Keratinocyte (primary cell): Measurements from ENCODE around the gene USP47.

ENCODE experiments used
- EZH2 ChIP-seq: IDR thresholded peaks from one replicate; pipeline ENCODE4 v1.6.1; 2012; ENCODE audit warnings: inconsistent platforms, mild to moderate bottlenecking, low read length, moderate library complexity
- TF ChIP-seq, protein P1 (sequence below), 3 experiments: IDR thresholded peaks in 1 of 3; conservative IDR thresholded peaks in 1 of 3; optimal IDR thresholded peaks in 1 of 3; 2 replicates in 2 of 3; 3 replicates in 1 of 3; pipeline versions ENCODE3 to v1.5.1; 2011; ENCODE audit warnings: low read length in 3 of 3, mild to moderate bottlenecking in 3 of 3, moderate library complexity in 2 of 3, control low read depth in 1 of 3, inconsistent platforms in 1 of 3; ENCODE audit not compliant: insufficient read depth in 2 of 3; ENCODE audit errors: extremely low read depth in 1 of 3

DNA sequence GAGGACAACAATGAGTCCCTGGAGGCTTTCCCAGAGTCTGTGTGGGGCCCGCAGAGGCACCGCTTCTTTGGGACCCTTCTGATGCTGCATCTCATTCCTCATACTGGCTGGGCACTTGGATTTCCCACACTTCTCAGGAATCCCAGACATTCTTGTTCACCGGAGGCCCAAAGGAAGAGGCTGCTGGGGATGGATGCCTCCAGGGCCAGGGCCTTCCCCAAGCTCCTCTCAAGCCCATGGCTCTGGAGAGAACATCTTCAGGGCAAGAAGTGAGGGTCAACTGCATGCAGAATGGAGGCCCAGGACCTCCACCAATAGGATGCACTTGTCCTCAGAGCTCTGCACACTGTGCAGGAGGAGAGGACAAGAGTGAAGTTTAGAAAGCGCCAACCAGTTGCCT lies 132.1 kb downstream of the USP47 start:
- TF ChIP-seq, protein P1, sequence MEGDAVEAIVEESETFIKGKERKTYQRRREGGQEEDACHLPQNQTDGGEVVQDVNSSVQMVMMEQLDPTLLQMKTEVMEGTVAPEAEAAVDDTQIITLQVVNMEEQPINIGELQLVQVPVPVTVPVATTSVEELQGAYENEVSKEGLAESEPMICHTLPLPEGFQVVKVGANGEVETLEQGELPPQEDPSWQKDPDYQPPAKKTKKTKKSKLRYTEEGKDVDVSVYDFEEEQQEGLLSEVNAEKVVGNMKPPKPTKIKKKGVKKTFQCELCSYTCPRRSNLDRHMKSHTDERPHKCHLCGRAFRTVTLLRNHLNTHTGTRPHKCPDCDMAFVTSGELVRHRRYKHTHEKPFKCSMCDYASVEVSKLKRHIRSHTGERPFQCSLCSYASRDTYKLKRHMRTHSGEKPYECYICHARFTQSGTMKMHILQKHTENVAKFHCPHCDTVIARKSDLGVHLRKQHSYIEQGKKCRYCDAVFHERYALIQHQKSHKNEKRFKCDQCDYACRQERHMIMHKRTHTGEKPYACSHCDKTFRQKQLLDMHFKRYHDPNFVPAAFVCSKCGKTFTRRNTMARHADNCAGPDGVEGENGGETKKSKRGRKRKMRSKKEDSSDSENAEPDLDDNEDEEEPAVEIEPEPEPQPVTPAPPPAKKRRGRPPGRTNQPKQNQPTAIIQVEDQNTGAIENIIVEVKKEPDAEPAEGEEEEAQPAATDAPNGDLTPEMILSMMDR (optimal IDR thresholded peaks at IDR 0.05 in 1 of 3, IDR thresholded peaks at IDR 0.05 in 1 of 3, conservative IDR thresholded peaks at IDR 0.05 in 1 of 3; ENCODE audit: extremely low read depth in 1 of 3, insufficient read depth in 2 of 3, low read length in 3 of 3), result no peak
- TF ChIP-seq EZH2, result no peak
